ENCODE data around the gene CHMP2A.

DNA sequence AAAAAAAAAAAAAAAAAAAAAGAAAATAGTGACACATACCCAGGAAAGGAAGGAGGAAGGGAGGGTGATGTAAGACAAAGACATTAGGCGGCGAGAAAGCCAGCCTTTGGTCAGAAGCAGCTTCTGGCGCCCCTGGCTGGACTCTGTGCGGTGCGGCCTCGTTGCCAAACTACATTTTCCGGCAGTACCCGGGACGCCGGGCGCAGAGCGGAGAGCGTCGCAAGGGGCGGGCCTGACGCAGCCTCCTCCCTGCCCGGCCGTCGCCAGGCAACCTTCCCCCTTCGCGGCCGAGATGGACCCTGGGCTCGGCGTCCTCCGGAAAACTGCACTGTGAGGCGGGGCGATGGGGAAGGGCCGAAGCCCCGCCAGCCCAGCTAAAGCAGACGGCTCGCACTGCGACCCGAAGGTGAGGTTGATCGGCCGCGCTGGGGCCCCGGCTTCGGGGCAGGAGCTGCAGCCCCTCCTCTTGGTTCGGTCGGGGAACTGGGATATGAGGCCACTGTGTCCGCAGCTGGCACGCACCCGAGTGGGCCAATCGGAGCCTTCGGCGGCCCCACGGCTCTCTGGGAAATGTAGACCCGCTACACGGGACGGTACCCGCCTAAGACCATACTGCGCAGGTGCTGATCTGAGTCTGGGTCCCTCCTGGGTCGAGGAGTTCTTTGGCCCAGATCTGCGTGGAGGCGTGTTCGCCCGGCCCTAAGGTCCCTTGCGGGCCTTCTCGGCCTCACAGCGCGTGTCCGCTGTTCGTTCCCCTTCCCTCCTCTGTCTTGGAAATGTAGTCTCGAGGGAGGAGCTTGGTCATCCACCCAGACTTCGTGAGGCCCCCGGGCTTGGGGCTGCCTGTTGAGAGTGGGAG, 20.5 kb upstream of the CHMP2A start:
- TF ChIP-seq YY1 (IDR thresholded peaks at IDR 0.05; ENCODE audit: insufficient read depth, insufficient read length) (no peak), SUZ12 (IDR thresholded peaks at IDR 0.05; ENCODE audit: extremely low read depth, insufficient read depth, insufficient read length) (no peak), ZNF274 (IDR thresholded peaks at IDR 0.05; ENCODE audit: low read depth, low read length) (no peak)
